ENCODE results near the gene ADCY2. TPM values are rescaled to one million over a fixed set of nuclear protein-coding genes. Genes with fewer than 3 reads are reported as not detected.

The ADCY2 gene
- total RNA-seq, 1 donor from 2014 or later = 0.95 TPM

DNA sequence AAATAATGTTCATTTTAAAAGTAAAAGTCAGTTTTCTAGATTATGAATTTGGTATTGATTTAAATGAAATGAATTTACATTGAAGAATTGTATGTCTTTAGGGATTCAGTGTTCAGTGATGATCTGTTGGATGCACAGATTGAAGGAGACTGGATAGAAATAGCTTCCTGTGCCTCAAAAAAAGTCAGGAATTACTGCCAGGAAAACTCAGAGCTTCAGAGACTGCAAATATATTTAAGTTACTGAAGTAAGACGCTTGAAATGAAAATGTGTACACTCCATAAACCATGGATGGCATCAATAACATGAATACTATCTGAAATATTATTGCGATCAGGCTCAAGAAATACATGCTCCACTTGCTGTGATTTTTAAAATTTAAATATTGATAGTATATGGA is 60.3 kb downstream of the ADCY2 start:
- Mint-ChIP-seq H3K36me3 (ENCODE audit: low read depth) (no peaks in the 10 kb centered on the region), H3K27ac (ENCODE audit: unreplicated experiment) (no peak overlapping the region), H3K9me3 (ENCODE audit: low read depth) (peaks cover 8% of the 10 kb centered on the region), H3K27me3 (ENCODE audit: low read depth) (peaks cover 2% of the 10 kb centered on the region), H3K4me1 (ENCODE audit: low read depth) (no peaks in the 10 kb centered on the region), H3K4me3 (ENCODE audit: unreplicated experiment) (no peak overlapping the region)
- no peak for DNase-seq (ENCODE audit: low spot score)
- TF ChIP-seq, protein P1, sequence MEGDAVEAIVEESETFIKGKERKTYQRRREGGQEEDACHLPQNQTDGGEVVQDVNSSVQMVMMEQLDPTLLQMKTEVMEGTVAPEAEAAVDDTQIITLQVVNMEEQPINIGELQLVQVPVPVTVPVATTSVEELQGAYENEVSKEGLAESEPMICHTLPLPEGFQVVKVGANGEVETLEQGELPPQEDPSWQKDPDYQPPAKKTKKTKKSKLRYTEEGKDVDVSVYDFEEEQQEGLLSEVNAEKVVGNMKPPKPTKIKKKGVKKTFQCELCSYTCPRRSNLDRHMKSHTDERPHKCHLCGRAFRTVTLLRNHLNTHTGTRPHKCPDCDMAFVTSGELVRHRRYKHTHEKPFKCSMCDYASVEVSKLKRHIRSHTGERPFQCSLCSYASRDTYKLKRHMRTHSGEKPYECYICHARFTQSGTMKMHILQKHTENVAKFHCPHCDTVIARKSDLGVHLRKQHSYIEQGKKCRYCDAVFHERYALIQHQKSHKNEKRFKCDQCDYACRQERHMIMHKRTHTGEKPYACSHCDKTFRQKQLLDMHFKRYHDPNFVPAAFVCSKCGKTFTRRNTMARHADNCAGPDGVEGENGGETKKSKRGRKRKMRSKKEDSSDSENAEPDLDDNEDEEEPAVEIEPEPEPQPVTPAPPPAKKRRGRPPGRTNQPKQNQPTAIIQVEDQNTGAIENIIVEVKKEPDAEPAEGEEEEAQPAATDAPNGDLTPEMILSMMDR (IDR thresholded peaks at IDR 0.05) = no peak

DNA sequence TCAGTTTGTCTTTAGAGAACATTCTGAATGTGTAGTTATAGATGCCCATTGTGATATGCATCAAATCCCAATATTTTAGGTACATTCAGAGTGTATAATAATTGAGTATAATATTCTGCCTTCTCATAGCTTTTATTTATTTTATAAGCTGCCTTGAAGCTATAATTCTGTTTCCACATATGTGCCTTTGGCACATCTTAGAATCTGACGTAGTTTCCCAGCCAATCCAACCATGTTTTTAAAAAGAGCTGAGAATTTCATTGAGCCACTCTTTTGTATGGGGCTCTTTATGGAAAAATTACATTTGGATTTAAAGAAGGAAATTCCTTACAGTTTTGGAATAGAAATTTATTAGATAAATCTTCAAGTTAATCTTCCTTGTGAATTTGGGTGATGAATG is 65.4 kb downstream of the ADCY2 start:
- H3K4me1 Mint-ChIP-seq (ENCODE audit: low read depth) = no peaks in the 10 kb centered on the region
- no peak overlapping the region for H3K27ac Mint-ChIP-seq (ENCODE audit: unreplicated experiment)
- no peaks in the 10 kb centered on the region for H3K9me3 Mint-ChIP-seq (ENCODE audit: low read depth)
- H3K4me3 Mint-ChIP-seq (ENCODE audit: unreplicated experiment) = no peak overlapping the region
- DNase-seq (ENCODE audit: low spot score) = no peak
- peaks cover 2% of the 10 kb centered on the region for H3K27me3 Mint-ChIP-seq (ENCODE audit: low read depth)
- TF ChIP-seq, protein P1 (IDR thresholded peaks at IDR 0.05) = no peak
- no peaks in the 10 kb centered on the region for H3K36me3 Mint-ChIP-seq (ENCODE audit: low read depth)

DNA sequence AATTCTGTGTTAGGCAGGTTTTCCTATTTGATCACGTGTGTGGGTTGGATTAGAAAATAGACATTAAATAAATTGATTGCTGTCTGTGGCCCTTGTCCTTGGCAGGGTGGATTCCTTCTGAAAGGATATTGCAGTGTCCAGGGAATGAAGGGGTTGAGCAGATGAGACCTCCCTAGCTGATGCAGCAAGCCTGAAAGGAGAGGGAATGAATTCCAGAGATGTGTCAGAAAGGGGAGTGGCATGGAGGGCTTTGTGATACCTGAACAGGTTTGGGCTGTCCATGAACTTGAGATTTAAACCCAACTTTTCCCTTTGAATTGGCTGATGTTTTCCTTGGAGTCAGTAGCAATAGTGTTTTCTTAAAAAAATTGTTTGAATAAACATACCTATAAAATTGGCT is 66.8 kb downstream of the ADCY2 start:
- Mint-ChIP-seq H3K27me3 (ENCODE audit: low read depth) (peaks cover 2% of the 10 kb centered on the region), H3K9me3 (ENCODE audit: low read depth) (no peaks in the 10 kb centered on the region), H3K27ac (ENCODE audit: unreplicated experiment) (no peak overlapping the region), H3K36me3 (ENCODE audit: low read depth) (no peaks in the 10 kb centered on the region), H3K4me1 (ENCODE audit: low read depth) (no peaks in the 10 kb centered on the region), H3K4me3 (ENCODE audit: unreplicated experiment) (no peak overlapping the region)
- DNase-seq (ENCODE audit: low spot score) = no peak
- TF ChIP-seq, protein P1 (IDR thresholded peaks at IDR 0.05) = no peak

GRCh38 chr5:7464182-7464581 is 68.2 kb downstream of the ADCY2 start:
- no peaks in the 10 kb centered on the region for H3K4me1 Mint-ChIP-seq (ENCODE audit: low read depth)
- no peak overlapping the region for H3K27ac Mint-ChIP-seq (ENCODE audit: unreplicated experiment)
- TF ChIP-seq, protein P1 (IDR thresholded peaks at IDR 0.05) = no peak
- no peak overlapping the region for H3K4me3 Mint-ChIP-seq (ENCODE audit: unreplicated experiment)
- no peaks in the 10 kb centered on the region for H3K9me3 Mint-ChIP-seq (ENCODE audit: low read depth)
- no peaks in the 10 kb centered on the region for H3K27me3 Mint-ChIP-seq (ENCODE audit: low read depth)
- no peaks in the 10 kb centered on the region for H3K36me3 Mint-ChIP-seq (ENCODE audit: low read depth)
- no peak for DNase-seq (ENCODE audit: low spot score)

DNA sequence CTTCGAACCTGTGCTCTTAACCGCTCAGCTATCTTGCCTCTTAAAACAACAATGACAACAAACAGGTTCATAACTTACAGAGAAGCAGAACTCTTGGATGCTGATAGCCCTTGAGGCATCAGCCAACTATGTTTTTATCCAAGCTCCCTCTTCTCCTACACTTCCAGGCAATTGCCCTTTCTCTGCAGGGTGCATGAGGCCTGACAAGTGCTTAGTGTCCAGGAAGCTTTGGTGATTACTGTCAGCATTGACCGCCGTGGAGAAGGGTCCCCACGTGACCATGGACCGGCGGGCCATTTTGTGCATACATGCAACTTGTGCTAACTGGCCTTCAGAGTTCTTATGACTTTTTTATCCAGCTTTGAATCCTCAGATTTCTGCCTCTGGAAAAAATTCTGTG is 71.2 kb downstream of the ADCY2 start:
- TF ChIP-seq, protein P1 (IDR thresholded peaks at IDR 0.05) = no peak
- H3K27ac Mint-ChIP-seq (ENCODE audit: unreplicated experiment) = no peak overlapping the region
- H3K36me3 Mint-ChIP-seq (ENCODE audit: low read depth) = peaks cover 5% of the 10 kb centered on the region
- peaks cover 10% of the 10 kb centered on the region for H3K9me3 Mint-ChIP-seq (ENCODE audit: low read depth)
- H3K27me3 Mint-ChIP-seq (ENCODE audit: low read depth) = no peaks in the 10 kb centered on the region
- no peaks in the 10 kb centered on the region for H3K4me1 Mint-ChIP-seq (ENCODE audit: low read depth)
- no peak overlapping the region for H3K4me3 Mint-ChIP-seq (ENCODE audit: unreplicated experiment)
- DNase-seq (ENCODE audit: low spot score) = no peak

Data from chondrocyte (in vitro differentiated cells).